ENCODE measurements around the gene SPATA9.

DNA sequence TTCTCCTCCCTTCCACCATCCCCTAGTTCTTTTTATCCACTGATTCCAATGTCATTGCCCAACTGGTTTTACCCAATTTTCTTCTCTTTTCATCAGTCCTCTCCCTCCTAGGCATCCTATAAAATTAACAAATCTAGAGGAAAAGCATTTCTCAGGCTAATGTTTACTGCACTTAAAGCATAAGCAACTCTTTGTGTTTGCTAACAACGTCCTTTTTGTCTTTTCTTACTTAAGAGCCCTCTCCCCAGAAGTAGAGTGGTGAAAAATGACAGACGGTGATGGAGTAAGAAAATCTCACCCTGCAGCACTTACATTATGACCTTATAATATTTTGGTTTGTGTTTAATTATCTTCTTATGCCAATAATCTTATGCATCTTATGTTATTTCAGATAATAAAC is 1.6 kb upstream of the SPATA9 start:
- TF ChIP-seq, protein P1, sequence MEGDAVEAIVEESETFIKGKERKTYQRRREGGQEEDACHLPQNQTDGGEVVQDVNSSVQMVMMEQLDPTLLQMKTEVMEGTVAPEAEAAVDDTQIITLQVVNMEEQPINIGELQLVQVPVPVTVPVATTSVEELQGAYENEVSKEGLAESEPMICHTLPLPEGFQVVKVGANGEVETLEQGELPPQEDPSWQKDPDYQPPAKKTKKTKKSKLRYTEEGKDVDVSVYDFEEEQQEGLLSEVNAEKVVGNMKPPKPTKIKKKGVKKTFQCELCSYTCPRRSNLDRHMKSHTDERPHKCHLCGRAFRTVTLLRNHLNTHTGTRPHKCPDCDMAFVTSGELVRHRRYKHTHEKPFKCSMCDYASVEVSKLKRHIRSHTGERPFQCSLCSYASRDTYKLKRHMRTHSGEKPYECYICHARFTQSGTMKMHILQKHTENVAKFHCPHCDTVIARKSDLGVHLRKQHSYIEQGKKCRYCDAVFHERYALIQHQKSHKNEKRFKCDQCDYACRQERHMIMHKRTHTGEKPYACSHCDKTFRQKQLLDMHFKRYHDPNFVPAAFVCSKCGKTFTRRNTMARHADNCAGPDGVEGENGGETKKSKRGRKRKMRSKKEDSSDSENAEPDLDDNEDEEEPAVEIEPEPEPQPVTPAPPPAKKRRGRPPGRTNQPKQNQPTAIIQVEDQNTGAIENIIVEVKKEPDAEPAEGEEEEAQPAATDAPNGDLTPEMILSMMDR (IDR thresholded peaks at IDR 0.05) = no peak
- TF ChIP-seq POLR2AphosphoS5 (IDR thresholded peaks at IDR 0.05; ENCODE audit: low read depth, low read length) (no peak), TAF1 (IDR thresholded peaks at IDR 0.05; ENCODE audit: borderline replicate concordance, low read depth, low read length) (no peak), SIN3A (IDR thresholded peaks at IDR 0.05; ENCODE audit: borderline replicate concordance, low read depth, low read length) (no peak), FOXM1 (IDR thresholded peaks at IDR 0.05; ENCODE audit: low read depth) (no peak), CHD2 (IDR thresholded peaks at IDR 0.05; ENCODE audit: low read length, partially characterized antibody) (no peak), EP300 (IDR thresholded peaks at IDR 0.05; ENCODE audit: borderline replicate concordance in 1 of 2, low read depth in 1 of 2, low read length in 1 of 2) (no peak), RCOR1 (IDR thresholded peaks at IDR 0.05; ENCODE audit: low read length) (no peak), GABPA (IDR thresholded peaks at IDR 0.05; ENCODE audit: low read depth) (no peak), SMC3 (IDR thresholded peaks at IDR 0.05; ENCODE audit: low read depth, low read length) (no peak), TEAD4 (IDR thresholded peaks at IDR 0.05; ENCODE audit: borderline replicate concordance, insufficient read depth) (no peak)
- TF ChIP-seq, protein P2, sequence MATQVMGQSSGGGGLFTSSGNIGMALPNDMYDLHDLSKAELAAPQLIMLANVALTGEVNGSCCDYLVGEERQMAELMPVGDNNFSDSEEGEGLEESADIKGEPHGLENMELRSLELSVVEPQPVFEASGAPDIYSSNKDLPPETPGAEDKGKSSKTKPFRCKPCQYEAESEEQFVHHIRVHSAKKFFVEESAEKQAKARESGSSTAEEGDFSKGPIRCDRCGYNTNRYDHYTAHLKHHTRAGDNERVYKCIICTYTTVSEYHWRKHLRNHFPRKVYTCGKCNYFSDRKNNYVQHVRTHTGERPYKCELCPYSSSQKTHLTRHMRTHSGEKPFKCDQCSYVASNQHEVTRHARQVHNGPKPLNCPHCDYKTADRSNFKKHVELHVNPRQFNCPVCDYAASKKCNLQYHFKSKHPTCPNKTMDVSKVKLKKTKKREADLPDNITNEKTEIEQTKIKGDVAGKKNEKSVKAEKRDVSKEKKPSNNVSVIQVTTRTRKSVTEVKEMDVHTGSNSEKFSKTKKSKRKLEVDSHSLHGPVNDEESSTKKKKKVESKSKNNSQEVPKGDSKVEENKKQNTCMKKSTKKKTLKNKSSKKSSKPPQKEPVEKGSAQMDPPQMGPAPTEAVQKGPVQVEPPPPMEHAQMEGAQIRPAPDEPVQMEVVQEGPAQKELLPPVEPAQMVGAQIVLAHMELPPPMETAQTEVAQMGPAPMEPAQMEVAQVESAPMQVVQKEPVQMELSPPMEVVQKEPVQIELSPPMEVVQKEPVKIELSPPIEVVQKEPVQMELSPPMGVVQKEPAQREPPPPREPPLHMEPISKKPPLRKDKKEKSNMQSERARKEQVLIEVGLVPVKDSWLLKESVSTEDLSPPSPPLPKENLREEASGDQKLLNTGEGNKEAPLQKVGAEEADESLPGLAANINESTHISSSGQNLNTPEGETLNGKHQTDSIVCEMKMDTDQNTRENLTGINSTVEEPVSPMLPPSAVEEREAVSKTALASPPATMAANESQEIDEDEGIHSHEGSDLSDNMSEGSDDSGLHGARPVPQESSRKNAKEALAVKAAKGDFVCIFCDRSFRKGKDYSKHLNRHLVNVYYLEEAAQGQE (IDR thresholded peaks at IDR 0.05; ENCODE audit: low read depth, low read length) = no peak
- TF ChIP-seq, protein P3, sequence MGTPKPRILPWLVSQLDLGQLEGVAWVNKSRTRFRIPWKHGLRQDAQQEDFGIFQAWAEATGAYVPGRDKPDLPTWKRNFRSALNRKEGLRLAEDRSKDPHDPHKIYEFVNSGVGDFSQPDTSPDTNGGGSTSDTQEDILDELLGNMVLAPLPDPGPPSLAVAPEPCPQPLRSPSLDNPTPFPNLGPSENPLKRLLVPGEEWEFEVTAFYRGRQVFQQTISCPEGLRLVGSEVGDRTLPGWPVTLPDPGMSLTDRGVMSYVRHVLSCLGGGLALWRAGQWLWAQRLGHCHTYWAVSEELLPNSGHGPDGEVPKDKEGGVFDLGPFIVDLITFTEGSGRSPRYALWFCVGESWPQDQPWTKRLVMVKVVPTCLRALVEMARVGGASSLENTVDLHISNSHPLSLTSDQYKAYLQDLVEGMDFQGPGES (IDR thresholded peaks at IDR 0.05; ENCODE audit: low read depth, low read length) = no peak
- TF ChIP-seq, protein P4, sequence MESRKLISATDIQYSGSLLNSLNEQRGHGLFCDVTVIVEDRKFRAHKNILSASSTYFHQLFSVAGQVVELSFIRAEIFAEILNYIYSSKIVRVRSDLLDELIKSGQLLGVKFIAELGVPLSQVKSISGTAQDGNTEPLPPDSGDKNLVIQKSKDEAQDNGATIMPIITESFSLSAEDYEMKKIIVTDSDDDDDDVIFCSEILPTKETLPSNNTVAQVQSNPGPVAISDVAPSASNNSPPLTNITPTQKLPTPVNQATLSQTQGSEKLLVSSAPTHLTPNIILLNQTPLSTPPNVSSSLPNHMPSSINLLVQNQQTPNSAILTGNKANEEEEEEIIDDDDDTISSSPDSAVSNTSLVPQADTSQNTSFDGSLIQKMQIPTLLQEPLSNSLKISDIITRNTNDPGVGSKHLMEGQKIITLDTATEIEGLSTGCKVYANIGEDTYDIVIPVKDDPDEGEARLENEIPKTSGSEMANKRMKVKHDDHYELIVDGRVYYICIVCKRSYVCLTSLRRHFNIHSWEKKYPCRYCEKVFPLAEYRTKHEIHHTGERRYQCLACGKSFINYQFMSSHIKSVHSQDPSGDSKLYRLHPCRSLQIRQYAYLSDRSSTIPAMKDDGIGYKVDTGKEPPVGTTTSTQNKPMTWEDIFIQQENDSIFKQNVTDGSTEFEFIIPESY (IDR thresholded peaks at IDR 0.05; ENCODE audit: borderline replicate concordance, low read depth) = no peak
